Measurements from ENCODE around the gene LPP. TPM values are rescaled to one million over a fixed set of nuclear protein-coding genes. Genes with fewer than 3 reads are reported as not detected.
A peak's percentile ranks its signal among the peaks of the same experiment; 100 is the strongest.

Gene LPP
- total and polyA plus RNA-seq, 2 of the 4 experiments (the other 2 are of a cell fraction) = 16.0 to 130 TPM

- no peak overlapping the region for H2AFZ ChIP-seq (replicated peaks; ENCODE audit: low read length, poor library complexity)
- H3K27ac ChIP-seq (ENCODE audit: insufficient read depth, low read length) = no peak overlapping the region
- in situ Hi-C loops (cut with MboI; ENCODE audit: low sequenced_read_pairs) = no loop called here
- dilution Hi-C loops (cut with HindIII; ENCODE audit: low sequenced_read_pairs, unreplicated experiment) = no loop called here
- no peak overlapping the region for H3K4me3 ChIP-seq (ENCODE audit: insufficient read depth, low read depth, low read length)
- H3K18ac ChIP-seq (ENCODE audit: low read depth, low read length) = no peak overlapping the region
- BruUV-seq (replicated peaks) = no TSS peak
- intact Hi-C loops (cut with micrococcal nuclease) = no loop called here
- H3K14ac ChIP-seq (replicated peaks; ENCODE audit: low read depth, low read length) = no peak overlapping the region
- DNase-seq (peak; percentile 57), ATAC-seq (ENCODE audit: low read depth) (no peak; the same call in 1 of the 2 replicates)
- H3K56ac ChIP-seq (ENCODE audit: extremely low read depth, insufficient read depth, low read length) = no peak overlapping the region
- ChIA-PET POLR2A (ENCODE audit: unreplicated experiment) (no interaction called here), CTCF (no interaction called here)
- H3K36me3 ChIP-seq (ENCODE audit: control insufficient read depth, insufficient read depth, low read length) = no peaks in the 10 kb centered on the region
- H2BK15ac ChIP-seq (ENCODE audit: low read depth, low read length) = no peak overlapping the region
- no peak overlapping the region for H3K23ac ChIP-seq (ENCODE audit: low read depth, low read length)
- H3K9me3 ChIP-seq (ENCODE audit: control insufficient read depth, insufficient read depth, low read length) = peaks cover 2% of the 10 kb centered on the region
- H2BK5ac ChIP-seq (ENCODE audit: low read depth, low read length, poor library complexity, severe bottlenecking) = no peak overlapping the region
- no peak overlapping the region for H3K4me2 ChIP-seq (ENCODE audit: low read depth, low read length)
- no peaks in the 10 kb centered on the region for H3K9me1 ChIP-seq (ENCODE audit: insufficient read depth, low read length)
- H3K27me3 ChIP-seq (ENCODE audit: control insufficient read depth, insufficient read depth, low read length) = no peaks in the 10 kb centered on the region
- no peak overlapping the region for H2BK20ac ChIP-seq (ENCODE audit: low read depth, low read length)
- no CpG with 5 or more reads among the region's 6 CpGs for WGBS, 2 experiments (ENCODE audit: extremely low coverage in 2 of 2, insufficient read length in 1 of 2)
- no peak overlapping the region for H4K5ac ChIP-seq (ENCODE audit: low read depth, low read length)
- H3K79me1 ChIP-seq (ENCODE audit: low read depth in 1 of 2, low read length in 2 of 2) = no peaks in the 10 kb centered on the region
- no peak overlapping the region for H4K91ac ChIP-seq (ENCODE audit: insufficient read depth, low read depth, low read length)
- no peak overlapping the region for H4K8ac ChIP-seq (ENCODE audit: low read depth in 2 of 2, low read length in 2 of 2)
- TF ChIP-seq RCOR1 (IDR thresholded peaks at IDR 0.05; ENCODE audit: insufficient replicate concordance, low read length) = no peak
- TF ChIP-seq CEBPB (IDR thresholded peaks at IDR 0.05; ENCODE audit: low read depth, low read length) = no peak
- H4K20me1 ChIP-seq (ENCODE audit: insufficient read depth, low read length) = no peaks in the 10 kb centered on the region
- H2AK5ac ChIP-seq (ENCODE audit: low read depth, low read length) = no peak overlapping the region
- H2AK9ac ChIP-seq (replicated peaks; ENCODE audit: low read depth, low read length, poor library complexity) = no peak overlapping the region
- no peak overlapping the region for H3K9ac ChIP-seq (ENCODE audit: low read depth, low read length)
- no peaks in the 10 kb centered on the region; the same call in 1 of the 2 replicates for H3K4me1 ChIP-seq (ENCODE audit: control insufficient read depth, insufficient read depth, low read length)
- H3K4ac ChIP-seq (ENCODE audit: low read depth, low read length) = no peak overlapping the region
- H2BK120ac ChIP-seq (ENCODE audit: low read depth, low read length) = no peak overlapping the region
Measured at GRCh38 chr3:188123170-188123905, 30.6 kb upstream of the LPP start.
